Activated CD4-positive, alpha-beta T cell treated with anti-CD3 and anti-CD28 coated beads, Interleukin-2, amount 10 ng/mL, durations not matched to agents 7 days and 5 days (primary cell): Measurements from ENCODE around the gene EEF1E1. TPM values are rescaled to one million over a fixed set of nuclear protein-coding genes. Genes with fewer than 3 reads are reported as not detected.

Experiments used
- CTCF ChIA-PET: fragments of 350-600 bp; sonication (Branson Sonifier 250); formaldehyde crosslinking; loops from one replicate; lab custom pipeline; 2021; ENCODE audit warnings: antibody characterized with exemption; lab: Charles Lee
- POLR2A ChIA-PET: fragments of 350-600 bp; sonication (Branson Sonifier 250); formaldehyde crosslinking; loops from one replicate; lab custom pipeline; 2021; ENCODE audit warnings: antibody characterized with exemption; lab: Charles Lee
- DNase-seq: peaks from one replicate; pipeline ENCODE4 v3.0.0-alpha.2; 2020
- H3K27ac Mint-ChIP-seq: one replicate; pipeline ENCODE4 v1.8.0; 2021; ENCODE audit warnings: mild to moderate bottlenecking, moderate library complexity, mixed read lengths
- H3K27me3 Mint-ChIP-seq: one replicate; pipeline ENCODE4 v1.8.0; 2021; ENCODE audit warnings: mixed read lengths
- H3K36me3 Mint-ChIP-seq: one replicate; pipeline ENCODE4 v1.8.0; 2021; ENCODE audit warnings: low read depth, mixed read lengths
- H3K4me1 Mint-ChIP-seq: one replicate; pipeline ENCODE4 v1.8.0; 2021; ENCODE audit warnings: mixed read lengths
- H3K4me3 Mint-ChIP-seq: one replicate; pipeline ENCODE4 v1.8.0; 2021; ENCODE audit warnings: mild to moderate bottlenecking, moderate library complexity, mixed read lengths
- H3K9me3 Mint-ChIP-seq: one replicate; pipeline ENCODE4 v1.8.0; 2021; ENCODE audit warnings: mixed read lengths
- total RNA-seq, 2 experiments: library from RNA; stranded (reverse); gene quantifications; one replicate each; pipeline ENCODE4 v1.2.3, GENCODE V29; 2021

The EEF1E1 gene
- total RNA-seq, 2 experiments from 2014 or later = 36.1 to 37.8 TPM

DNA sequence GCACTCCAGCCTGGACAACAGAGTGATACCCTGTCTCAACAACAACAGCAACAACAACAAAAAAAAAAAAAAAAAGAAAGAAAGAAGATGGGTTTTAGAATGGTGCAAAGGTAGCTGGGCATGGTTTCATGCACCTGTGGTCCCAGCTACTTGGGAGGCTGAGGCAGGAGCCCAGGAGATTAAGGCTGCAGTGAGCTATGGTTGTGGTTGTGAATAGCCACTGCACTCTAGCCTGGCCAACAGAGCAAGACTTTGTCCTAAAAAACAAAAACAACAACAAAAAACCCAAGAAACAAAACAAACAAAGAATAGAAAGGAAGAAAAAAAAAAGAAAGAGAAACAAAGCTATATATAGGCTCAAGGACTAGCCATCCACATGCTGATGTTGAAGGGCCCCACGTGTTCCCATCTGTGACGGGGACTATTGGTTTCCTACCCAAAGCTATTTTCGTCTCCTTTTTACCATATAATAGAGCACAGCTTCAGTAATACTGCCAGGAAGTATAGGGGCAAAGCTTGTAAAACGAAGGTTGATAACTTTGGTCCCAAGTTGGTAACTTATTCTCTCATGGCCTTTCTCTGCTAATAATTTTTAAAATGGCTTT lies 7.9 kb upstream of the EEF1E1 start:
- Mint-ChIP-seq H3K36me3 (no peaks in the 10 kb centered on the region), H3K27ac (no peak overlapping the region), H3K27me3 (peaks cover 20% of the 10 kb centered on the region), H3K4me1 (no peaks in the 10 kb centered on the region), H3K4me3 (no peak overlapping the region), H3K9me3 (no peaks in the 10 kb centered on the region)
- no peak for DNase-seq
- CTCF ChIA-PET = interaction anchor here (0.5 to 0.6 kb wide), 2 partner anchors 10 to 256 kb away, joined by 3 read pairs; no protein-coding TSS in a partner anchor
- POLR2A ChIA-PET = no interaction called here

DNA sequence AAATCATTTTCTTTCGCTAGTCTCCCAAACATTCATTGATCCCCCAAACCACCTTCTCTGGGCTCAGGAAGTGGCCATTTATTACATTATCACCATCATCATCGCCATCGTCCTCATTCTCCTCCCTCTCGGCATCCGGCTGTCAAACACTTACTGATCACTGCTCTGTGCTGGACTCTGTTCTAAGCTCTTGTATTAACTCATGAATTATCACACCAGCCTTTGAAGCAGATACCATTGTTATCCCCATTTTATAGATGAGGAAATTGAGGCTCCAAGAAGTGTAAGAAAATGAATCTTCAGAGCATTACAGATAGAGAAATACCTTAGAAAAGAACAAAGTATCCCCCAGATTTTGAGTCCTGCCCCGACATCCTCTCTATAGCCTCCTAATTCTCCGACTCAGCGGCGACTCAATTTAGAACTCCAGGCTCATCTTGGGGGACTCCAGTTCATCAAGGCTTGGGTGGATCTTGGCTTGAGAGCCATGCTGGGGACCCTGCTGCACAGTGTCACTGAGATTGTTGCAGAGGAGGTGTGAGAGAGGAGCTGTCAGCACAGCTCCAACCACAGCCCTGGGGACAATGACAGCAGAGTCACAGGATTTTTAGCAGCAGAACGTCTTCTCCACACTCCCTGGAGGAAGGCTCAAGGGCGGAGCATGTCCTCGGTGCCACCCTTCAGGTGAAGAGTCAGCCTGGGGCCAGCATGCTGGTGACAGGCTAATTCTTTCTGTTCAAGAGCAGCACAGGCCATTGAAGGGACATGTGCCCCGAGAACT lies 6.6 kb upstream of the EEF1E1 start:
- Mint-ChIP-seq H3K9me3 (no peaks in the 10 kb centered on the region), H3K27ac (no peak overlapping the region), H3K4me1 (no peaks in the 10 kb centered on the region), H3K36me3 (no peaks in the 10 kb centered on the region), H3K4me3 (no peak overlapping the region), H3K27me3 (peaks cover 21% of the 10 kb centered on the region)
- ChIA-PET POLR2A (no interaction called here), CTCF (no interaction called here)
- no peak for DNase-seq

DNA sequence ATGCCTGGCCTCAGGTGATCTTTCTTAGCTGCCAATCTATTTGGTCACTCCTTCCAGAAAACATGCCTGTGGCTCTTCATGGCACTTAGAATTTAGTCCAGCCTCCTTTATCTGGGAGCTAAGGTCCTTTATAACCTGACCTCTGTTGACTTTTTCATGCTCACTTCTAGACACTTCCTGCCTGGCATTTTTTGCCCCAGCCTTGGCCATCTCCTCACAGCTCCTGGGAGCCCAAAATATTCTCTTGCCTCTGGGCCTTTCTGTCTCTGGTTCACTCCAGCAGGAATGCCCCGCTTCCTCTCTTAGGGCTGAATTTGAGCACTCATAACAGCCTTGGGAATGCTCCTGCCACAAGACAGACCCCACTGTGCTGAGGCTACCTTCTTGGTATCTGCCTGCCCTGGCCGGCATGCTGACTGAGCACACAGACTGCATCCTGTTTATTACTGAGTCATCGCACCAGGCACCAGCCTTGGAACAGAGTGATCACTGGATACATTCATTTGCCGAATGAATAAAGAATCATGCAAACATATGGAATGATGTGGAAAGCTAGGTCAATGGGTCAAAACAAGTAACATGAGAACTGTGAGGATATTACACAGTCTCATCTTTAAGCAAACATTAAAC lies 5.8 kb upstream of the EEF1E1 start:
- POLR2A ChIA-PET = no interaction called here
- CTCF ChIA-PET = no interaction called here
- peaks cover 21% of the 10 kb centered on the region for H3K27me3 Mint-ChIP-seq
- no peak for DNase-seq
- H3K27ac Mint-ChIP-seq = no peak overlapping the region
- no peaks in the 10 kb centered on the region for H3K4me1 Mint-ChIP-seq
- no peak overlapping the region for H3K4me3 Mint-ChIP-seq
- H3K9me3 Mint-ChIP-seq = no peaks in the 10 kb centered on the region
- H3K36me3 Mint-ChIP-seq = no peaks in the 10 kb centered on the region

DNA sequence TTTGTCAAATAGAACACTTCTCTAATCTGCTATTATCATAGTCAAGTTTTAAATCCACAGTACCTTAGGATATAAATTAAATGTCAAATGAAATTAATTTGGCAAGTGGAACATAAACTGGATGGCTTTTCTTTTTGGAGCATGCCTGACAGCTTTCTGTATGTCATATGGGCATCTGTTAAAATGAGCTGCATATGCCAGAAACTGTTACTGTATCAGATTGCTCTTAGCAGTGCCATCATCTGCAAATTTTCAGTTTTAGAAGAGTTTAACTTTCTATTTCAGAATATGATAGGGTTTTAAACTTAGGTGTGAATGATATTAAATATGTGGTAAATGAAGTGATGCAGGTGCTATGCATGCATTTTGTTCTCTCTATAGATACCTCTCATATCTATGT lies 3.4 kb upstream of the EEF1E1 start:
- Mint-ChIP-seq H3K27ac (no peak overlapping the region), H3K9me3 (no peaks in the 10 kb centered on the region), H3K4me1 (peaks cover 15% of the 10 kb centered on the region), H3K36me3 (no peaks in the 10 kb centered on the region), H3K4me3 (no peak overlapping the region), H3K27me3 (peaks cover 14% of the 10 kb centered on the region)
- ChIA-PET POLR2A (interaction anchor here (0.7 kb wide), 1 partner anchor 93 kb away, joined by 3 read pairs; no protein-coding TSS in a partner anchor), CTCF (interaction anchor here (0.5 to 1.6 kb wide), 2 partner anchors 11 to 22 kb away, joined by 3 read pairs; no protein-coding TSS in a partner anchor)
- no peak for DNase-seq

DNA sequence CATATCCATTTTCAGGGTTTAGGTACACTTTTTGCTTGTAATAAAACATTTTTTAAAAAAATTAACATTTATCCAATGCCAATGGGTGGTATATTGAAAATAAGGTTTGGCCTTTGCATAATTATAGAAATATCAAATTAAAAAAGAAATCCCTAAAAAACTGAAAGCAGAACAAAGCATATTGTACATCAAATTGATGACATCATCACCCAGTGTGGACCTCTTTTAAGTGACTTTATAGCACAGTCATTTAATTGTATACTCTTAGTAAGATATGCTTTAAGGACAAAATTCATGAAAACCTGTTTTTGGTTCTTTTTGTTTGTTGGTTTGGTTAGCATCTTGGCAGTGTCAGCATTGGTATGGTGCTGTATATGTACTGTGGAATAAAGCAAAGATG lies 1.4 kb upstream of the EEF1E1 start:
- CTCF ChIA-PET = no interaction called here
- Mint-ChIP-seq H3K4me1 (peaks cover 27% of the 10 kb centered on the region), H3K27ac (no peak overlapping the region), H3K9me3 (no peaks in the 10 kb centered on the region), H3K27me3 (peaks cover 9% of the 10 kb centered on the region), H3K4me3 (no peak overlapping the region), H3K36me3 (peaks cover 3% of the 10 kb centered on the region)
- POLR2A ChIA-PET = no interaction called here
- DNase-seq = no peak

DNA sequence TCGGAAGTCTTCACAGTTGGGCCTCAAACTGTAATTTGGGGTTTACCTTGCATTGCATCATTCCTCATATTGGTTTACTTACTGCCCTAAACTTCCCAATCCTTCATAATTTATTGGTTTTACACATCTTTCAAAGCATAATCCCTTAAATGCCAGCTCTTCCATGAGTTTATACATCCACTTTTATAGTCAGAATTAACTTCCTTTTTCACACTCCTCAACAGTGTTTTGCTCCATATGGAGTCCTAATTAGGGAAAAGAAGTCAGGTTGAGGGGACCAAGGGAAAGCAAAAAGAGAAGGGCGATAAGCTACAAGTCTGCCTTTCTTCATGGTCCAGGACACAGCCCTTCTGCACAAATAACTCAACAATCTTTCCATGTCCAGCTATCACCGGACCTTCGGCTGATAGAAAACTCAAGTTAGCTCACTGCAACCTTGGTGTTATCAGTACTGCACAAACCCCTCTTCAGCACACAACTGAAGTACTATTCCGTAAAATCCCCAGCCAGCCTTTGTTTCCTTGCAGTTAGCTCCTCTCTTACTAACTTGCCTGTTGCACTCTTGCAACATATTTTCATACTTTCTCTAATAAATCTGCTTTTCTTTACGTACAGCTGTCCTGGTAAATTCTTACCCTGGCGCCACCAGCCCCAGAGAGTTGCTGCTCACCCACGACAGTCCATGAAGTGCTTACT lies 2.0 kb downstream of the EEF1E1 start:
- Mint-ChIP-seq H3K27ac (no peak overlapping the region), H3K36me3 (peaks cover 23% of the 10 kb centered on the region), H3K9me3 (no peaks in the 10 kb centered on the region), H3K27me3 (peaks cover 3% of the 10 kb centered on the region), H3K4me1 (peaks cover 30% of the 10 kb centered on the region), H3K4me3 (no peak overlapping the region)
- CTCF ChIA-PET = interaction anchor here (1.2 kb wide), 1 partner anchor 13 kb away, joined by 3 read pairs; no protein-coding TSS in a partner anchor
- DNase-seq = no peak
- POLR2A ChIA-PET = no interaction called here

DNA sequence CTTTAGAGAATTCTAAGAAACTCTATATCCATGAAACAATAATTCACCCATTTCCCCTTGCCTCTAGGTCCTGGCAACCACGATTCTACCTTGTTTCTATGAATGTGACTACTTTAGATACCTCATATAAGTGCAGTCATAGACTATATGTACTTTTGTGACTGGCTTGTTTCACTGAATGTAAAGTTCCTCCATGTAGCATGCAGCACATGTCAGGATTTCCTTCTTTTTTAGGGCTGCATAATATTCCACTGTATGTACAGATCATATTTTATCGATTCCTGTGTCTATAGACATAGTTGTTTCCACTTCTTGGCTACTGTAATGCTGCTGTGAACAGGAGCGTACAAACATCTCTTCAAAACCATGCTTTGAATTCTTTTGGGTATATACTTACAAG lies 11.7 kb downstream of the EEF1E1 start:
- Mint-ChIP-seq H3K27ac (no peak overlapping the region), H3K36me3 (peaks cover 76% of the 10 kb centered on the region), H3K9me3 (peaks cover 17% of the 10 kb centered on the region), H3K4me1 (peaks cover 15% of the 10 kb centered on the region), H3K27me3 (no peaks in the 10 kb centered on the region), H3K4me3 (no peak overlapping the region)
- ChIA-PET CTCF (no interaction called here), POLR2A (no interaction called here)
- no peak for DNase-seq

DNA sequence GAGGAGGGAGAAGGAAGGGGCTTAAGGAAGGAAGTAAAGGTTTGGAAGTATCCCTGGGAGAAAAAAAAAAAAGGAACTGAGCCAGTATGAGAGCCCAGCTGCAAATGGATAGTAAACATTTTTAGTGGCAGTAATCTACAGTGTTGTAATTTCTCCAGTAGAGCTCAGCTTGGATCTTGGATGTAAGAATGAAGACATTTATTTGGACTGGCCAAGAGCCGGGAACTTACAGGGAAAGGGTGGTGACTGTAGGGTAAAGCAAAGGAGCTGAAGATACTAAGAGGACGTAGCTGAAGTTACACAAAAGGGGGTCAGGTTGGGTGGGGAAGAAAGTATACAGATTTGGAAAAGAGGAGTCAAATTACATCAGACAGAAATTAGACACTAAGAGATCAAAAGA lies 13.5 kb downstream of the EEF1E1 start:
- H3K4me3 Mint-ChIP-seq = no peak overlapping the region
- peaks cover 63% of the 10 kb centered on the region for H3K36me3 Mint-ChIP-seq
- H3K4me1 Mint-ChIP-seq = peaks cover 16% of the 10 kb centered on the region
- H3K27ac Mint-ChIP-seq = no peak overlapping the region
- no peaks in the 10 kb centered on the region for H3K27me3 Mint-ChIP-seq
- DNase-seq = no peak
- peaks cover 17% of the 10 kb centered on the region for H3K9me3 Mint-ChIP-seq
- CTCF ChIA-PET = no interaction called here
- POLR2A ChIA-PET = no interaction called here

DNA sequence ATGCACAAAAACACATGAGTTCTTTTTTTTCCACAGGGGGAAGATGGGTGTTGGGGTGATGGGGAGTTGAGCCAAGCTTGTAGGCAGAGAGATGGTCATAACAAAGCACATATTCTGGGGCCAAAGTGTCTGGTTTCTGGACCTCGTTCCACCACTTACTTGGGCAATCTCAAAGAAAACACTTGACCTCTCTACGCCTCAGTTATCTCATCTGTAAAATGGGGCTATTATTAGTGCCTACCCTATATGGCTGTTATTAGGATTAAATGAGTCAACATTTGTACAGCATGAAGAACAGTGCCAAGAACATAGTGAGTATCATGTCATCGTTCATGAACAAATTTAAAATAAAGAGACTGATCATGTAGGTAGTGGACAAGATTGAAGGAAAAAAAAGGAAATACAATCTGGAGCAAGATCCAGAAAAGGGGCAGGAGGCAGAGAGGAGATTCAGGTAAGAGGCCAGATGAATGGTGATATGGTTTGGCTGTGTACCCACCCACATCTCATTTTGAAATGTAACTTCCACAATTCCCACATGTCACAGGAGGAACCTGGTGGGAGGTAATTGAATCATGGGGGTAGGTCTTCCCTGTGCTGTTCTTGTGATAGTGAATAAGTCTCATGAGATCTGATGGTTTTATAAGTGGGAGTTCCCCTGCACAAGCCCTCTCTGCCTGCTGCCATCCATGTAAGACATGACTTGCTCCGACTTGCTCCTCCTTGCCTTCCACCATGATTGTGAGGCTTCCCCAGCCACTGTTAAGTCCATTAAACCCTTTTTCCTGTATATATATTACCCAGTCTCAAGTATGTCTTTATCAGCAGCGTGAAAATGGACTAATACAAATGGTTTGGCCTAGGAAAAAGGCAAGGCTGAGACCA lies 14.2 kb downstream of the EEF1E1 start:
- ChIA-PET CTCF (no interaction called here), POLR2A (no interaction called here)
- Mint-ChIP-seq H3K36me3 (peaks cover 67% of the 10 kb centered on the region), H3K27ac (no peak overlapping the region), H3K4me3 (no peak overlapping the region), H3K27me3 (no peaks in the 10 kb centered on the region), H3K4me1 (peaks cover 20% of the 10 kb centered on the region), H3K9me3 (peaks cover 17% of the 10 kb centered on the region)
- no peak for DNase-seq

DNA sequence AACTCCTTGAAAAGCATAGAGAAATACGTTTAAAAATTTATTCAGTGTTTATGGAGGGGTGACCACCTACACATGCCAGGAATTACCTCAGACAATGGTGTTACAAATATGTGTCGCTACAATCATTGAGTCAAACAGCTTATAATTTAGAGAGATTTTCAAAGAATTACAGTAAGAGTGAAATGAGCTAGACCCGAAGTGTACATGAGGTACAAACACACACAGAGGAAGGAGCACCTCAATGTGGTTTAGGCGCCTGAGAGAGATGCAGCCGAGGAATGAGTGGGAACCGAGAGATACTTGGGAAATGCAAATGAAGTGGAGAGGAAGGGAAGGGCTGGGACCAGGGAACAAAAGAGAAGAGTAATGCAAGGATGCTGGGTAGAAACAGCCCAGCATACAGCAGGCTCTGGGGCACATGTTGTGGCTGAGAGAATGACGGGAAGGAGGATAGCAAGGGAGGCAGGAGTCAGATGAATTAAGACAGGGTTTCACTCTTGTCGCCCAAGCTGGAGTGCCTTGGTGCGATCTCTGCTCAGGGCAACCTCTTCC lies 15.5 kb downstream of the EEF1E1 start:
- Mint-ChIP-seq H3K9me3 (peaks cover 17% of the 10 kb centered on the region), H3K4me3 (no peak overlapping the region), H3K4me1 (peaks cover 22% of the 10 kb centered on the region), H3K27ac (no peak overlapping the region), H3K36me3 (peaks cover 65% of the 10 kb centered on the region), H3K27me3 (no peaks in the 10 kb centered on the region)
- POLR2A ChIA-PET = interaction anchor here (0.6 kb wide), 1 partner anchor 11 kb away, joined by 3 read pairs; no protein-coding TSS in a partner anchor
- CTCF ChIA-PET = interaction anchor here (0.9 kb wide), 1 partner anchor 13 kb away, joined by 3 read pairs; no protein-coding TSS in a partner anchor
- no peak for DNase-seq

DNA sequence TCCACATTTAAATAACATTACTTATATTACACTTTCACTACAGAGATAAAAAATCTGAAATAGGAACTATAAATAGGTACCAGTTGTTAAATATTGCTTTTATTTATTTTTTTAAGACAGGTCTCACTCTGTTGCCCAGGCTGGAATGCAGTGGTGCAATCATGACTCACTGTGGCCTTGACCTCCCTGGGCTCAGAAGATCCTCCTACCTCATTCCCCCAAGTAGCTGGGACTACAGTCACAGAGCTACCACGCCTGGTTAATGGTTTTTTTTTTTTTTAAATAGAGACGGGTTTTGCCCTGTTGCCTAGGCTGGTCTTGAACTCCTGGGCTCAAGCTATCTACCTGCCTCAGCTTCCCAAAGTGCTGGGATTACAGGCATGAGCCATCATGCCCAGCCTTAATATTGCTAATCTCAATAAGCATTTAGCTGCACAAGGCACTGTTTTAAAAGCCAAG lies 17.3 kb downstream of the EEF1E1 start:
- Mint-ChIP-seq H3K4me3 (no peak overlapping the region), H3K4me1 (peaks cover 22% of the 10 kb centered on the region), H3K27me3 (no peaks in the 10 kb centered on the region), H3K27ac (no peak overlapping the region), H3K36me3 (peaks cover 55% of the 10 kb centered on the region), H3K9me3 (peaks cover 8% of the 10 kb centered on the region)
- ChIA-PET CTCF (no interaction called here), POLR2A (no interaction called here)
- no peak for DNase-seq
